ENCODE data around the gene FCRL6.

GRCh38 chr1:159825564-159825963, 23.4 kb downstream of the FCRL6 start:
- TF ChIP-seq CTCF (IDR thresholded peaks at IDR 0.05; ENCODE audit: low read depth, low read length), result no peak
- no peak for TF ChIP-seq POLR2A (IDR thresholded peaks at IDR 0.05; ENCODE audit: extremely low read depth, insufficient read length)

All from NB4 (cell line).